Endothelial cell of umbilical vein (primary cell): Measurements from ENCODE around the gene GARIN5A. TPM values are rescaled to one million over a fixed set of nuclear protein-coding genes. Genes with fewer than 3 reads are reported as not detected.

Experiments
- BruUV-seq: library from RNA; stranded (reverse); fragments of 400-500 nt; replicated peaks from 2 replicates; lab custom pipeline; 2021; lab: Mats Ljungman, UMichigan
- CTCF ChIA-PET: fragments of 300-600, 350-600 bp; sonication (Branson Sonifier 250); formaldehyde crosslinking; loops from one replicate; lab custom pipeline; 2021; ENCODE audit warnings: antibody characterized with exemption, inconsistent platforms; lab: Charles Lee
- POLR2A ChIA-PET: fragments of 300-600, 350-600 bp; sonication (Branson Sonifier 250); formaldehyde crosslinking; loops from one replicate; lab custom pipeline; 2021; ENCODE audit warnings: antibody characterized with exemption, inconsistent platforms; lab: Charles Lee
- DNase-seq: peaks from one replicate; pipeline ENCODE4 v3.0.0-alpha.2; 2011; ENCODE audit warnings: low read depth, low spot score
- FAIRE-seq: peaks from 2 replicates; lab custom pipeline; 2011; peaks lifted over from hg19 to GRCh38; lab: Jason Lieb, UNC
- H2AFZ ChIP-seq: 2 replicates; pipeline ENCODE4 v1.6.0; 2012; ENCODE audit warnings: low read depth, low read length, control low read depth, inconsistent platforms
- H3K27ac ChIP-seq: 2 replicates; pipeline ENCODE4 v1.5.1; 2011; ENCODE audit warnings: low read depth, mild to moderate bottlenecking, control low read depth, low read length, moderate library complexity; ENCODE audit not compliant: insufficient read depth
- H3K27me3 ChIP-seq, 2 experiments: 2 replicates each; pipeline versions ENCODE4 v1.6.0 to v1.6.1; 2011; ENCODE audit warnings: low read length in 2 of 2, mixed read lengths in 1 of 2; ENCODE audit not compliant: control insufficient read depth in 2 of 2, insufficient read depth in 2 of 2
- H3K36me3 ChIP-seq, 2 experiments: 2 replicates in 1 of 2; 3 replicates in 1 of 2; pipeline ENCODE4 v1.5.1; 2011; ENCODE audit warnings: low read length in 2 of 2, mild to moderate bottlenecking in 1 of 2, moderate library complexity in 1 of 2; ENCODE audit not compliant: control insufficient read depth in 2 of 2, insufficient read depth in 2 of 2; ENCODE audit errors: extremely low read depth in 1 of 2
- H3K4me1 ChIP-seq: 3 replicates; pipeline ENCODE4 v1.5.1; 2011; ENCODE audit warnings: mild to moderate bottlenecking, low read length; ENCODE audit not compliant: control insufficient read depth, insufficient read depth; ENCODE audit errors: extremely low read depth
- H3K4me2 ChIP-seq: 2 replicates; pipeline ENCODE4 v1.6.1; 2011; ENCODE audit warnings: low read length, control low read depth, mixed read lengths; ENCODE audit not compliant: insufficient read depth
- H3K4me3 ChIP-seq, 3 experiments: fragments of 200-600 bp in 1 of 3; sonication (generic), shearing (Covaris generic) in 1 of 3; replicated peaks in 1 of 3; 2 replicates each; pipeline ENCODE4 v1.5.1; 2011 to 2016; ENCODE audit warnings: control low read depth in 3 of 3, low read length in 3 of 3, mild to moderate bottlenecking in 2 of 3, inconsistent platforms in 1 of 3, low read depth in 1 of 3, moderate library complexity in 1 of 3; ENCODE audit not compliant: insufficient read depth in 1 of 3
- H3K79me2 ChIP-seq: 2 replicates; pipeline ENCODE4 v1.6.0; 2012; ENCODE audit warnings: low read length, inconsistent platforms; ENCODE audit not compliant: control insufficient read depth, insufficient read depth
- H3K9ac ChIP-seq: replicated peaks from 2 replicates; pipeline ENCODE3; 2011; ENCODE audit warnings: low read length, control low read depth; ENCODE audit not compliant: insufficient read depth; ENCODE audit errors: extremely low read depth
- H3K9me1 ChIP-seq: replicated peaks from 3 replicates; pipeline ENCODE4 v1.6.0; 2011; ENCODE audit warnings: mild to moderate bottlenecking, low read length; ENCODE audit not compliant: control insufficient read depth, insufficient read depth; ENCODE audit errors: extremely low read depth
- H3K9me3 ChIP-seq: replicated peaks from 2 replicates; pipeline ENCODE4 v1.5.1; 2012; ENCODE audit warnings: low read length, inconsistent platforms; ENCODE audit not compliant: control insufficient read depth, insufficient read depth
- H4K20me1 ChIP-seq: replicated peaks from 2 replicates; pipeline ENCODE3; 2011; ENCODE audit warnings: mild to moderate bottlenecking, low read length; ENCODE audit not compliant: control insufficient read depth, insufficient read depth; ENCODE audit errors: extremely low read depth
- CTCF ChIP-seq, 2 donors: IDR thresholded peaks; 1 replicate in 1 of 2; 2 replicates in 1 of 2; pipeline ENCODE4 v1.5.1; 2011; ENCODE audit warnings: low read length in 2 of 2, mild to moderate bottlenecking in 2 of 2, moderate library complexity in 2 of 2, control low read depth in 1 of 2, inconsistent platforms in 1 of 2, low read depth in 1 of 2; ENCODE audit not compliant: insufficient read depth in 1 of 2; ENCODE audit errors: extremely low read depth in 1 of 2
- EZH2 ChIP-seq: IDR thresholded peaks from 2 replicates; pipeline ENCODE4 v1.6.1; 2012; ENCODE audit warnings: borderline replicate concordance, low read depth, mild to moderate bottlenecking, moderate library complexity, low read length, inconsistent platforms; ENCODE audit not compliant: severe bottlenecking
- FOS ChIP-seq: IDR thresholded peaks from 2 replicates; pipeline ENCODE4 v1.6.1; 2011; ENCODE audit warnings: mild to moderate bottlenecking, low read length, moderate library complexity, borderline replicate concordance; ENCODE audit not compliant: insufficient read depth
- GATA2 ChIP-seq: IDR thresholded peaks from 2 replicates; pipeline ENCODE4 v1.7.0; 2011; ENCODE audit warnings: low read depth, mild to moderate bottlenecking, moderate library complexity, mixed read lengths, low read length; ENCODE audit not compliant: insufficient read length, insufficient read depth
- JUN ChIP-seq: IDR thresholded peaks from 2 replicates; pipeline ENCODE4 v1.6.1; 2011; ENCODE audit warnings: borderline replicate concordance, low read depth; ENCODE audit not compliant: insufficient read length, insufficient read depth
- MYC ChIP-seq: IDR thresholded peaks from one replicate; pipeline ENCODE4 v1.6.1; 2011; ENCODE audit warnings: mild to moderate bottlenecking, low read depth, low read length
- POLR2A ChIP-seq: IDR thresholded peaks from 2 replicates; pipeline ENCODE4 v1.6.1; 2012; ENCODE audit warnings: low read depth, mild to moderate bottlenecking, control low read depth, low read length
- POLR2AphosphoS5 ChIP-seq: IDR thresholded peaks from 2 replicates; pipeline ENCODE4 v1.6.1; 2012; ENCODE audit warnings: low read depth, mild to moderate bottlenecking, control low read depth, low read length, moderate library complexity; ENCODE audit not compliant: insufficient read depth
- dilution Hi-C: fragments of 300-500 bp; cut with MboI; formaldehyde crosslinking; loops from one replicate; pipeline ENCODE4 v1.15.0; 2019; ENCODE audit warnings: low sequenced_read_pairs; ENCODE audit not compliant: extremely low pct_ligation_motif_present
- intact Hi-C: fragments of 100-400 bp; cut with micrococcal nuclease; formaldehyde crosslinking; loops from one replicate; pipeline ENCODE4 v1.10.0; 2022
- polyA plus RNA-seq, 4 experiments: library from polyadenylated mRNA; depleted of rRNA in 3 of 4; stranded (reverse) in 3 of 4; unstranded in 1 of 4; fragments of >200 nt; gene quantifications; 2 replicates each; pipeline versions ENCODE4 v1.2.1 to v1.2.3, GENCODE V29; 2011 to 2012; ENCODE audit warnings: missing spikeins in 1 of 4
- total RNA-seq: library from RNA; stranded (reverse); gene quantifications from 2 replicates; pipeline ENCODE4 v1.2.3, GENCODE V29; 2021
- TF ChIP-seq, protein P1 (sequence below): IDR thresholded peaks from 2 replicates; pipeline ENCODE4 v1.6.1; 2011; ENCODE audit not compliant: insufficient read depth, insufficient read length

GARIN5A gene
- total and polyA plus RNA-seq, 2 donors (not counting 3 experiments of a cell fraction or from before 2014, with no cell fraction given): 0.44 to 0.76 TPM

- no peak overlapping the region for H3K27ac ChIP-seq
- no peak for TF ChIP-seq POLR2A
- H3K9ac ChIP-seq: no peak overlapping the region
- H3K9me3 ChIP-seq: no peaks in the 10 kb centered on the region
- H3K4me1 ChIP-seq: peaks cover 6% of the 10 kb centered on the region
- ChIA-PET POLR2A (no interaction called here), CTCF (interaction anchor here (1.0 kb wide), 1 partner anchor 26 kb away, joined by 3 read pairs; no protein-coding TSS in a partner anchor)
- intact Hi-C loops: no loop called here
- BruUV-seq: no TSS peak
- H2AFZ ChIP-seq: no peak overlapping the region
- no peaks in the 10 kb centered on the region for H3K79me2 ChIP-seq
- no peak overlapping the region for H3K4me2 ChIP-seq
- no peak overlapping the region for H3K4me3 ChIP-seq
- no peaks in the 10 kb centered on the region for H4K20me1 ChIP-seq
- H3K9me1 ChIP-seq: no peaks in the 10 kb centered on the region
- DNase-seq (no peak), FAIRE-seq (no peak)
- H3K27me3 ChIP-seq: peaks cover 4 to 8% of the 10 kb centered on the region in 2 experiments
- no peaks in the 10 kb centered on the region for H3K36me3 ChIP-seq
- dilution Hi-C loops: no loop called here
Measured at GRCh38 chr19:50434525-50434924, 42.1 kb downstream of the GARIN5A start.

- H3K27me3 ChIP-seq: peaks cover 4 to 11% of the 10 kb centered on the region in 2 experiments
- intact Hi-C loops (no loop called here), dilution Hi-C loops (no loop called here)
- peak; percentile 55 for FAIRE-seq
- no peaks in the 10 kb centered on the region for H3K9me1 ChIP-seq
- no peak overlapping the region for H3K27ac ChIP-seq
- BruUV-seq: no TSS peak
- peaks cover 6% of the 10 kb centered on the region for H3K4me1 ChIP-seq
- H3K4me3 ChIP-seq: no peak overlapping the region
- H3K4me2 ChIP-seq: no peak overlapping the region
- no peaks in the 10 kb centered on the region for H3K79me2 ChIP-seq
- H4K20me1 ChIP-seq: no peaks in the 10 kb centered on the region
- H2AFZ ChIP-seq: no peak overlapping the region
- ChIA-PET CTCF (no interaction called here), POLR2A (no interaction called here)
- no peaks in the 10 kb centered on the region for H3K36me3 ChIP-seq
- no peak for DNase-seq
- H3K9ac ChIP-seq: no peak overlapping the region
- TF ChIP-seq JUN (no peak), POLR2A (no peak), EZH2 (no peak), MYC (no peak), GATA2 (no peak), FOS (no peak), CTCF (IDR thresholded peaks at IDR 0.05; ENCODE audit: extremely low read depth in 1 of 2, insufficient read depth in 1 of 2, low read depth in 1 of 2, low read length in 2 of 2) (no peak), POLR2AphosphoS5 (no peak)
- TF ChIP-seq, protein P1, sequence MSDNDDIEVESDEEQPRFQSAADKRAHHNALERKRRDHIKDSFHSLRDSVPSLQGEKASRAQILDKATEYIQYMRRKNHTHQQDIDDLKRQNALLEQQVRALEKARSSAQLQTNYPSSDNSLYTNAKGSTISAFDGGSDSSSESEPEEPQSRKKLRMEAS: no peak
- no peaks in the 10 kb centered on the region for H3K9me3 ChIP-seq
Measured at GRCh38 chr19:50433201-50434180, 43.2 kb downstream of the GARIN5A start.
